ENCODE measurements around the gene PDE8A. TPM values are rescaled to one million over a fixed set of nuclear protein-coding genes. Genes with fewer than 3 reads are reported as not detected.

PDE8A gene
- total RNA-seq, 1 donor from 2014 or later = 43.4 TPM

- Mint-ChIP-seq H3K4me1 (ENCODE audit: unreplicated experiment) (peaks cover 5% of the 10 kb centered on the region), H3K27me3 (ENCODE audit: unreplicated experiment) (peaks cover 5% of the 10 kb centered on the region), H3K4me3 (ENCODE audit: unreplicated experiment) (no peak overlapping the region), H3K36me3 (ENCODE audit: low read depth, unreplicated experiment) (peaks cover 14% of the 10 kb centered on the region), H3K9me3 (ENCODE audit: unreplicated experiment) (no peaks in the 10 kb centered on the region), H3K27ac (ENCODE audit: unreplicated experiment) (no peak overlapping the region)
- no peak for DNase-seq (ENCODE audit: low spot score)
- TF ChIP-seq CTCF (IDR thresholded peaks at IDR 0.05; ENCODE audit: unreplicated experiment) = no peak
Observed at GRCh38 chr15:85071504-85071903, 89.8 kb downstream of the PDE8A start.

GRCh38 chr15:85072917-85073316, 91.3 kb downstream of the PDE8A start:
- peaks cover 18% of the 10 kb centered on the region for H3K36me3 Mint-ChIP-seq (ENCODE audit: low read depth, unreplicated experiment)
- peaks cover 13% of the 10 kb centered on the region for H3K4me1 Mint-ChIP-seq (ENCODE audit: unreplicated experiment)
- no peaks in the 10 kb centered on the region for H3K9me3 Mint-ChIP-seq (ENCODE audit: unreplicated experiment)
- TF ChIP-seq CTCF (IDR thresholded peaks at IDR 0.05; ENCODE audit: unreplicated experiment) = no peak
- H3K27me3 Mint-ChIP-seq (ENCODE audit: unreplicated experiment) = peaks cover 5% of the 10 kb centered on the region
- no peak overlapping the region for H3K27ac Mint-ChIP-seq (ENCODE audit: unreplicated experiment)
- DNase-seq (ENCODE audit: low spot score) = no peak
- H3K4me3 Mint-ChIP-seq (ENCODE audit: unreplicated experiment) = no peak overlapping the region

GRCh38 chr15:85073556-85074194, 92.0 kb downstream of the PDE8A start:
- Mint-ChIP-seq H3K36me3 (ENCODE audit: low read depth, unreplicated experiment) (peaks cover 16% of the 10 kb centered on the region), H3K27me3 (ENCODE audit: unreplicated experiment) (peaks cover 5% of the 10 kb centered on the region), H3K4me3 (ENCODE audit: unreplicated experiment) (no peak overlapping the region), H3K27ac (ENCODE audit: unreplicated experiment) (no peak overlapping the region), H3K9me3 (ENCODE audit: unreplicated experiment) (no peaks in the 10 kb centered on the region), H3K4me1 (ENCODE audit: unreplicated experiment) (peaks cover 15% of the 10 kb centered on the region)
- TF ChIP-seq CTCF (IDR thresholded peaks at IDR 0.05; ENCODE audit: unreplicated experiment) = no peak
- DNase-seq (ENCODE audit: low spot score) = no peak

GRCh38 chr15:85086855-85087254, 105.2 kb downstream of the PDE8A start:
- Mint-ChIP-seq H3K4me1 (ENCODE audit: unreplicated experiment) (no peaks in the 10 kb centered on the region), H3K4me3 (ENCODE audit: unreplicated experiment) (no peak overlapping the region), H3K27me3 (ENCODE audit: unreplicated experiment) (no peaks in the 10 kb centered on the region), H3K27ac (ENCODE audit: unreplicated experiment) (no peak overlapping the region), H3K36me3 (ENCODE audit: low read depth, unreplicated experiment) (peaks cover 16% of the 10 kb centered on the region), H3K9me3 (ENCODE audit: unreplicated experiment) (no peaks in the 10 kb centered on the region)
- DNase-seq (ENCODE audit: low spot score) = no peak
- no peak for TF ChIP-seq CTCF (IDR thresholded peaks at IDR 0.05; ENCODE audit: unreplicated experiment)

GRCh38 chr15:85088300-85088699, 106.6 kb downstream of the PDE8A start:
- no peaks in the 10 kb centered on the region for H3K9me3 Mint-ChIP-seq (ENCODE audit: unreplicated experiment)
- no peak overlapping the region for H3K27ac Mint-ChIP-seq (ENCODE audit: unreplicated experiment)
- no peaks in the 10 kb centered on the region for H3K27me3 Mint-ChIP-seq (ENCODE audit: unreplicated experiment)

More at GRCh38 chr15:85088300-85088699, 106.6 kb downstream of the PDE8A start:
- Mint-ChIP-seq H3K4me1 (ENCODE audit: unreplicated experiment) (peaks cover 3% of the 10 kb centered on the region), H3K36me3 (ENCODE audit: low read depth, unreplicated experiment) (peaks cover 16% of the 10 kb centered on the region), H3K4me3 (ENCODE audit: unreplicated experiment) (no peak overlapping the region)
- no peak for DNase-seq (ENCODE audit: low spot score)
- no peak for TF ChIP-seq CTCF (IDR thresholded peaks at IDR 0.05; ENCODE audit: unreplicated experiment)

All from endothelial cell (in vitro differentiated cells).